ENCODE results near the gene TSPAN31.

TSPAN31 gene

GRCh38 chr12:57726884-57727757 is 17.7 kb upstream of the TSPAN31 start:
- no peak for ATAC-seq
- TF ChIP-seq ISL1 (CRISPR knock-in tag; IDR thresholded peaks at IDR 0.05) (no peak), ZFP30 (CRISPR knock-in tag; IDR thresholded peaks at IDR 0.05) (no peak), ZNF565 (CRISPR knock-in tag; conservative IDR thresholded peaks at IDR 0.05; ENCODE audit: low read depth) (no peak), PPARA (CRISPR knock-in tag; IDR thresholded peaks at IDR 0.05; ENCODE audit: borderline replicate concordance) (no peak), PATZ1 (CRISPR knock-in tag; IDR thresholded peaks at IDR 0.05; ENCODE audit: borderline replicate concordance) (no peak), ZFP3 (CRISPR knock-in tag; IDR thresholded peaks at IDR 0.05) (no peak), CSDC2 (CRISPR knock-in tag; IDR thresholded peaks at IDR 0.05) (no peak), TOX (CRISPR knock-in tag; IDR thresholded peaks at IDR 0.05; ENCODE audit: borderline replicate concordance) (no peak), TCF4 (CRISPR knock-in tag; IDR thresholded peaks at IDR 0.05; ENCODE audit: borderline replicate concordance) (no peak), ZNF8 (CRISPR knock-in tag; IDR thresholded peaks at IDR 0.05) (no peak), OSR1 (CRISPR knock-in tag; IDR thresholded peaks at IDR 0.05) (no peak), ESRRG (CRISPR knock-in tag; IDR thresholded peaks at IDR 0.05) (no peak), GLIS3 (CRISPR knock-in tag; IDR thresholded peaks at IDR 0.05) (no peak), ZC3H10 (CRISPR knock-in tag; IDR thresholded peaks at IDR 0.05) (no peak), ARNTL (CRISPR knock-in tag; IDR thresholded peaks at IDR 0.05; ENCODE audit: borderline replicate concordance, low read depth) (no peak), TSHZ2 (CRISPR knock-in tag; IDR thresholded peaks at IDR 0.05) (no peak)
- TF ChIP-seq, protein P1, sequence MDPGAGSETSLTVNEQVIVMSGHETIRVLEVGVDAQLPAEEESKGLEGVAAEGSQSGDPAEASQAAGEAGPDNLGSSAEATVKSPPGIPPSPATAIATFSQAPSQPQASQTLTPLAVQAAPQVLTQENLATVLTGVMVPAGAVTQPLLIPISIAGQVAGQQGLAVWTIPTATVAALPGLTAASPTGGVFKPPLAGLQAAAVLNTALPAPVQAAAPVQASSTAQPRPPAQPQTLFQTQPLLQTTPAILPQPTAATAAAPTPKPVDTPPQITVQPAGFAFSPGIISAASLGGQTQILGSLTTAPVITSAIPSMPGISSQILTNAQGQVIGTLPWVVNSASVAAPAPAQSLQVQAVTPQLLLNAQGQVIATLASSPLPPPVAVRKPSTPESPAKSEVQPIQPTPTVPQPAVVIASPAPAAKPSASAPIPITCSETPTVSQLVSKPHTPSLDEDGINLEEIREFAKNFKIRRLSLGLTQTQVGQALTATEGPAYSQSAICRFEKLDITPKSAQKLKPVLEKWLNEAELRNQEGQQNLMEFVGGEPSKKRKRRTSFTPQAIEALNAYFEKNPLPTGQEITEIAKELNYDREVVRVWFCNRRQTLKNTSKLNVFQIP (CRISPR knock-in tag; IDR thresholded peaks at IDR 0.05; ENCODE audit: borderline replicate concordance, low read depth), result no peak

GRCh38 chr12:57727758-57728395 is 17.0 kb upstream of the TSPAN31 start:
- TF ChIP-seq SNAI2 (CRISPR knock-in tag; IDR thresholded peaks at IDR 0.05), result no peak
- TF ChIP-seq PATZ1 (CRISPR knock-in tag; IDR thresholded peaks at IDR 0.05; ENCODE audit: borderline replicate concordance), result no peak
- no peak for TF ChIP-seq GLIS3 (CRISPR knock-in tag; IDR thresholded peaks at IDR 0.05)
- no peak for TF ChIP-seq ZC3H10 (CRISPR knock-in tag; IDR thresholded peaks at IDR 0.05)
- no peak for TF ChIP-seq ARNTL (CRISPR knock-in tag; IDR thresholded peaks at IDR 0.05; ENCODE audit: borderline replicate concordance, low read depth)
- TF ChIP-seq, protein P1 (CRISPR knock-in tag; IDR thresholded peaks at IDR 0.05; ENCODE audit: borderline replicate concordance, low read depth), result no peak
- TF ChIP-seq CSRNP3 (CRISPR knock-in tag; IDR thresholded peaks at IDR 0.05), result no peak
- no peak for TF ChIP-seq TCF4 (CRISPR knock-in tag; IDR thresholded peaks at IDR 0.05; ENCODE audit: borderline replicate concordance)
- TF ChIP-seq CSDC2 (CRISPR knock-in tag; IDR thresholded peaks at IDR 0.05), result no peak
- no peak for TF ChIP-seq TOX (CRISPR knock-in tag; IDR thresholded peaks at IDR 0.05; ENCODE audit: borderline replicate concordance)
- TF ChIP-seq ESRRG (CRISPR knock-in tag; IDR thresholded peaks at IDR 0.05), result no peak
- TF ChIP-seq PPARA (CRISPR knock-in tag; IDR thresholded peaks at IDR 0.05; ENCODE audit: borderline replicate concordance), result no peak
- TF ChIP-seq RARB (CRISPR knock-in tag; IDR thresholded peaks at IDR 0.05), result no peak
- no peak for TF ChIP-seq ZFP30 (CRISPR knock-in tag; IDR thresholded peaks at IDR 0.05)
- ATAC-seq, result no peak

Data from SK-N-SH treated with all-trans-retinoic acid at 6 μM for 48 hours (cell line).